ENCODE results near the gene EPB41L4A.

The EPB41L4A gene

GRCh38 chr5:112351225-112351624, 67.9 kb downstream of the EPB41L4A start:
- no peak for DNase-seq

- DNase-seq = no peak
These were observed 68.5 kb downstream of the EPB41L4A start for GRCh38 chr5:112350626-112351025.

- no peak for DNase-seq
These were observed 69.7 kb downstream of the EPB41L4A start for GRCh38 chr5:112349371-112349770.

- no peak for DNase-seq
These were observed 70.2 kb downstream of the EPB41L4A start for GRCh38 chr5:112348915-112349314.

GRCh38 chr5:112348387-112348786, 70.7 kb downstream of the EPB41L4A start:
- no peak for DNase-seq

- DNase-seq = no peak
These were observed 72.5 kb downstream of the EPB41L4A start for GRCh38 chr5:112346411-112347044.

GRCh38 chr5:112344540-112344939, 74.5 kb downstream of the EPB41L4A start:
- DNase-seq = no peak

GRCh38 chr5:112342389-112342788, 76.7 kb downstream of the EPB41L4A start:
- DNase-seq = no peak

GRCh38 chr5:112339761-112340160, 79.3 kb downstream of the EPB41L4A start:
- DNase-seq = no peak

GRCh38 chr5:112338681-112339337, 80.3 kb downstream of the EPB41L4A start:
- no peak for DNase-seq

GRCh38 chr5:112333331-112333781, 85.7 kb downstream of the EPB41L4A start:
- no peak for DNase-seq

- no peak for DNase-seq
These were observed 87.2 kb downstream of the EPB41L4A start for GRCh38 chr5:112331892-112332291.

GRCh38 chr5:112329419-112330090, 89.5 kb downstream of the EPB41L4A start:
- DNase-seq = no peak

GRCh38 chr5:112323166-112323565, 95.9 kb downstream of the EPB41L4A start:
- DNase-seq = no peak

- no peak for DNase-seq
These were observed 98.7 kb downstream of the EPB41L4A start for GRCh38 chr5:112320408-112320807.

GRCh38 chr5:112318346-112318745, 100.7 kb downstream of the EPB41L4A start:
- no peak for DNase-seq

GRCh38 chr5:112317866-112318265, 101.2 kb downstream of the EPB41L4A start:
- no peak for DNase-seq

GRCh38 chr5:112316731-112317130, 102.3 kb downstream of the EPB41L4A start:
- no peak for DNase-seq

GRCh38 chr5:112316006-112316405, 103.1 kb downstream of the EPB41L4A start:
- no peak for DNase-seq

GRCh38 chr5:112312295-112313275, 106.5 kb downstream of the EPB41L4A start:
- DNase-seq = no peak

- no peak for DNase-seq
These were observed 108.3 kb downstream of the EPB41L4A start for GRCh38 chr5:112310746-112311145.

- DNase-seq = no peak
These were observed 110.5 kb downstream of the EPB41L4A start for GRCh38 chr5:112308608-112309007.

- no peak for DNase-seq
These were observed 112.1 kb downstream of the EPB41L4A start for GRCh38 chr5:112306956-112307355.

Measured in MV-4-11 (cell line).